HepG2 (cell line): ENCODE results near the gene POU2F1. TPM values are rescaled to one million over a fixed set of nuclear protein-coding genes. Genes with fewer than 3 reads are reported as not detected.

ENCODE experiments used
- ATAC-seq: fragments of 200-7000 bp; cut with Tn5 transposase; 3 replicates; pipeline ENCODE4 v1.9.1; 2020; ENCODE audit warnings: mild to moderate bottlenecking, moderate library complexity
- BruUV-seq: library from RNA; stranded (reverse); fragments of 400-500 nt; replicated peaks from 2 replicates; lab custom pipeline; 2021; lab: Mats Ljungman, UMichigan
- CTCF ChIA-PET: fragments of 300-600 bp; formaldehyde crosslinking; extraction: SDS; loops from one replicate; lab custom pipeline; 2021; ENCODE audit warnings: low total read pairs, inconsistent platforms, low intra/inter-chr PET ratio; lab: Yijun Ruan, JAX
- POLR2A ChIA-PET: fragments of 350-600 bp; sonication (Branson Sonifier 250); formaldehyde crosslinking; loops from one replicate; lab custom pipeline; 2020; ENCODE audit warnings: antibody characterized with exemption, inconsistent platforms; lab: Yijun Ruan, JAX
- DNase-seq: peaks from one replicate; pipeline ENCODE4 v3.0.0-alpha.2; 2015; ENCODE audit warnings: low spot score
- FAIRE-seq: peaks from 3 replicates; lab custom pipeline; 2011; peaks lifted over from hg19 to GRCh38; lab: Jason Lieb, UNC
- H2AFZ ChIP-seq: one replicate; pipeline ENCODE4 v1.6.1; 2011; ENCODE audit warnings: low read length, inconsistent platforms
- H3K27ac ChIP-seq: fragments of 300-600 bp; 3 replicates; pipeline ENCODE4 v1.8.0; 2011; ENCODE audit warnings: mixed run types, mild to moderate bottlenecking, mixed read lengths, low read length, inconsistent platforms; ENCODE audit not compliant: insufficient read depth; ENCODE audit errors: extremely low read length
- H3K27me3 ChIP-seq, 2 experiments: fragments of 200-600 bp in 1 of 2; 2 replicates in 1 of 2; 3 replicates in 1 of 2; pipeline versions ENCODE4 v1.6.0 to v1.8.0; 2011; ENCODE audit warnings: low read length in 2 of 2, mild to moderate bottlenecking in 2 of 2, moderate library complexity in 2 of 2, inconsistent platforms in 1 of 2; ENCODE audit not compliant: insufficient read depth in 2 of 2, control insufficient read depth in 1 of 2
- H3K36me3 ChIP-seq, 2 experiments: fragments of 200-600 bp in 1 of 2; replicated peaks in 1 of 2; 2 replicates in 1 of 2; 3 replicates in 1 of 2; pipeline versions ENCODE4 v1.5.1 to v1.8.0; 2011; ENCODE audit warnings: low read length in 2 of 2, inconsistent platforms in 1 of 2; ENCODE audit not compliant: insufficient read depth in 2 of 2, control insufficient read depth in 1 of 2
- H3K4me1 ChIP-seq: 2 replicates; pipeline ENCODE4 v1.5.1; 2012; ENCODE audit warnings: low read length, inconsistent platforms; ENCODE audit not compliant: insufficient read depth
- H3K4me2 ChIP-seq: 2 replicates; pipeline ENCODE4 v1.6.0; 2011; ENCODE audit warnings: low read depth, low read length, inconsistent platforms
- H3K4me3 ChIP-seq, 3 experiments: fragments of 200-600 bp in 1 of 3; sonication (generic), shearing (Covaris generic) in 1 of 3; replicated peaks in 1 of 3; 2 replicates each; pipeline ENCODE4 v1.5.1; 2011 to 2016; ENCODE audit warnings: low read length in 3 of 3, inconsistent platforms in 2 of 3, low read depth in 2 of 3, mild to moderate bottlenecking in 2 of 3, control low read depth in 1 of 3, mixed read lengths in 1 of 3; ENCODE audit not compliant: insufficient read depth in 1 of 3
- H3K79me2 ChIP-seq: one replicate; pipeline ENCODE4 v1.6.1; 2011; ENCODE audit warnings: low read length, inconsistent platforms; ENCODE audit not compliant: insufficient read depth
- H3K9ac ChIP-seq: 2 replicates; pipeline ENCODE4 v1.6.0; 2011; ENCODE audit warnings: mild to moderate bottlenecking, low read depth, low read length, inconsistent platforms; ENCODE audit not compliant: insufficient read depth
- H3K9me3 ChIP-seq: 2 replicates; pipeline ENCODE4 v1.5.1; 2012; ENCODE audit warnings: mild to moderate bottlenecking, low read length
- H4K20me1 ChIP-seq: 2 replicates; pipeline ENCODE4 v1.6.0; 2011; ENCODE audit warnings: inconsistent platforms, mild to moderate bottlenecking, low read length, moderate library complexity; ENCODE audit not compliant: insufficient read depth
- DMAP1 ChIP-seq: IDR thresholded peaks from 2 replicates; pipeline ENCODE4 v1.6.1; 2016
- E2F1 ChIP-seq: sonication (generic); formaldehyde crosslinking; IDR thresholded peaks from 2 replicates; pipeline ENCODE4 v1.5.0; 2020; ENCODE audit warnings: missing genetic modification reagents
- NAIF1 ChIP-seq: sonication (generic); formaldehyde crosslinking; IDR thresholded peaks from 2 replicates; pipeline ENCODE4 v1.5.0; 2020; ENCODE audit warnings: mild to moderate bottlenecking, missing genetic modification reagents, borderline replicate concordance
- PATZ1 ChIP-seq: sonication (generic); formaldehyde crosslinking; IDR thresholded peaks from 2 replicates; pipeline ENCODE4 v1.4.0; 2020; ENCODE audit warnings: missing genetic modification reagents
- PHF8 ChIP-seq: sonication (generic); formaldehyde crosslinking; IDR thresholded peaks from 2 replicates; pipeline ENCODE4 v1.5.0; 2020; ENCODE audit warnings: missing genetic modification reagents
- TEF ChIP-seq: sonication (generic); formaldehyde crosslinking; IDR thresholded peaks from 2 replicates; pipeline ENCODE4 v1.5.0; 2020; ENCODE audit warnings: missing genetic modification reagents
- TFDP1 ChIP-seq: IDR thresholded peaks from 2 replicates; pipeline ENCODE4 v1.6.1; 2016; ENCODE audit warnings: missing compliant biosample characterization, missing genetic modification reagents, borderline replicate concordance
- USF2 ChIP-seq, 2 experiments: sonication (generic) in 1 of 2; formaldehyde crosslinking in 1 of 2; IDR thresholded peaks; 2 replicates each; pipeline versions ENCODE4 v1.5.1 to v1.6.1; 2011 to 2020; ENCODE audit warnings: borderline replicate concordance in 1 of 2, low read depth in 1 of 2, low read length in 1 of 2, mild to moderate bottlenecking in 1 of 2, missing genetic modification reagents in 1 of 2, moderate library complexity in 1 of 2
- ZNF569 ChIP-seq: sonication (generic); formaldehyde crosslinking; IDR thresholded peaks from 2 replicates; pipeline ENCODE4 v1.5.0; 2020; ENCODE audit warnings: mild to moderate bottlenecking, missing genetic modification reagents, moderate library complexity, borderline replicate concordance
- ZNF800 ChIP-seq: sonication (generic); formaldehyde crosslinking; IDR thresholded peaks from 2 replicates; pipeline ENCODE4 v1.4.0; 2020; ENCODE audit warnings: missing genetic modification reagents
- WGBS: methylation state at CpG from one replicate; pipeline ENCODE4 v1.1.6; 2017; ENCODE audit warnings: low lambda C conversion rate; 5-methylcytosine and 5-hydroxymethylcytosine counted together
- in situ Hi-C: cut with HindIII; loops from 2 replicates; pipeline ENCODE4 v1.10.0; 2017; ENCODE audit warnings: low pct_unique_long_range_greater_than_20kb; ENCODE audit not compliant: extremely low pct_ligation_motif_present
- intact Hi-C: fragments of 100-400 bp; cut with micrococcal nuclease; formaldehyde crosslinking; loops from one replicate; pipeline ENCODE4 v1.10.0; 2022; ENCODE audit not compliant: unreplicated experiment
- polyA plus RNA-seq, 8 experiments: library from polyadenylated mRNA; depleted of rRNA in 3 of 8; stranded (reverse) in 7 of 8; unstranded in 1 of 8; fragments of >200 nt; fragmentation: Illumina TruSeq in 4 of 8; extraction: Trizol in 4 of 8; gene quantifications; 2 replicates each; pipeline versions ENCODE4 v1.2.1 to v1.2.3, GENCODE V29; 2011 to 2016; ENCODE audit warnings: low read depth in 4 of 8, missing spikeins in 1 of 8, mixed read lengths in 1 of 8; ENCODE audit not compliant: insufficient read depth in 1 of 8
- total RNA-seq, 5 experiments: library from RNA; depleted of rRNA; stranded (reverse); fragments of >200 nt; fragmentation: Illumina TruSeq; extraction: Trizol; gene quantifications; 2 replicates each; pipeline ENCODE4 v1.2.3, GENCODE V29; 2016; ENCODE audit warnings: low read depth in 1 of 5

POU2F1 gene
- total and polyA plus RNA-seq, 2 of the 13 experiments (the other 11 are each of a cell fraction or from before 2014, with no cell fraction given), result 10.2 to 13.0 TPM

GRCh38 chr1:167344112-167344511, 123.4 kb downstream of the POU2F1 start:
- Histone ChIP-seq H4K20me1 (no peaks in the 10 kb centered on the region), H3K27me3 (no peaks in the 10 kb centered on the region), H2AFZ (no peak overlapping the region), H3K9me3 (no peaks in the 10 kb centered on the region), H3K4me1 (peaks cover 13% of the 10 kb centered on the region), H3K27ac (no peak overlapping the region), H3K9ac (no peak overlapping the region), H3K36me3 (no peaks in the 10 kb centered on the region), H3K79me2 (peaks cover 1% of the 10 kb centered on the region), H3K4me2 (no peak overlapping the region), H3K4me3 (no peak overlapping the region)
- 100% methylated on average over 1 of the region's 1 CpG for WGBS
- BruUV-seq, result no TSS peak
- TF ChIP-seq NAIF1 (CRISPR knock-in tag) (no peak), DMAP1 (no peak), ZNF800 (CRISPR knock-in tag) (no peak), ZNF569 (CRISPR knock-in tag) (no peak), E2F1 (no peak), TFDP1 (no peak), PHF8 (no peak), PATZ1 (CRISPR knock-in tag) (no peak), TEF (CRISPR knock-in tag) (no peak), USF2 (IDR thresholded peaks at IDR 0.05; ENCODE audit: low read depth, low read length) (no peak), USF2 (CRISPR knock-in tag; IDR thresholded peaks at IDR 0.05; ENCODE audit: borderline replicate concordance) (no peak)
- no peak for DNase-seq
- CTCF ChIA-PET, result no interaction called here
- ATAC-seq, result no peak
- FAIRE-seq, result no peak
- POLR2A ChIA-PET, result no interaction called here
- in situ Hi-C loops, result loop anchor here (5.0 kb wide), 1 partner anchor 77 kb away; no protein-coding TSS in a partner anchor
- intact Hi-C loops, result loop anchor here (5.0 kb wide), 2 partner anchors 122 to 277 kb away; partner anchors contain the start of gene POU2F1
